ENCODE results near the gene ADAMTS5. TPM values are rescaled to one million over a fixed set of nuclear protein-coding genes. Genes with fewer than 3 reads are reported as not detected.

The ADAMTS5 gene
- total and polyA plus RNA-seq, 9 of the 15 experiments (the other 6 are each of a cell fraction or from before 2014, with no cell fraction given), result not detected

DNA sequence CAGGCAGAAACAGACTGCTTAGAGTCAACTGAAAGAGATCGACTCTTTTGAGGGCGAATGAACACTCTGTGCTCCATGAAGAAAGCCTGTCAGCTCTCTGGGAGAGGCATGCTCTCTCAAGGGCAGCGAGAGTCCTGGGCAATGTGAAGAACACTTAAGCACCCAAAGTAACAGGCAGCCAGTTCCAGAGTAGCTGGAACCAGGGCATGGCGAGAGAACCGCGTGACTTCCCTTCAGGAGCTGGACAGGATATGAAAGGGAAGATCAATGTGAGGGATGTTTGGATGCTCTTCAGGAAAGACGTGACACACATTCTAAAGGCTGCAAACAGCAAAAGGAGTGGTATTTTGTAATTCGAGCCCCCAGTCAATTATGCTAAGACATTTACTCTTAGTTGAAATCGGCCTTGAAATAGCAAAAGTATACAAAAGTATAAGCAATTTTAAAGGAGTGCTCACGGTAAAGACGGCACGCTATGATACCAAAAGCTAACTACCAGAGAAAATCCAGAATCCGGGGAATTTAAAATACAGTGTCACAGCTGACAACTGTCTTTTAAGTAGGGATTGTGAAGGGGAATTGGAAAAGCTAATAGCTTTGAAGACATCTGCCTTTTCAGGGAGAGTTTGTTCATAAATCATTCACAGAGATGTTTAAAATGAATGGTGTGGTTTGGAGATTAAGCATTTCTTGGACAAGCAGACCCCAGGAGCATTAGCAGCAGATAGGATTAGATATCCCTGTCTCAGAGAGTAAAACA lies 20.8 kb downstream of the ADAMTS5 start:
- H3K4me1 ChIP-seq (replicated peaks in 1 of 2; ENCODE audit: control insufficient read depth in 2 of 2, insufficient read depth in 2 of 2, low read length in 2 of 2), result no peaks in the 10 kb centered on the region
- no peaks in the 10 kb centered on the region for H4K20me1 ChIP-seq (replicated peaks; ENCODE audit: control insufficient read depth, insufficient read depth, low read length)
- no peaks in the 10 kb centered on the region for H3K9me3 ChIP-seq (replicated peaks; ENCODE audit: control insufficient read depth, insufficient read depth, low read depth, low read length)
- intact Hi-C loops (cut with micrococcal nuclease) (no loop called here), in situ Hi-C loops (cut with MboI) (no loop called here)
- TF ChIP-seq CEBPG (CRISPR knock-in tag; IDR thresholded peaks at IDR 0.05) (no peak), CEBPG (tag; conservative IDR thresholded peaks at IDR 0.05 in 1 of 2, IDR thresholded peaks at IDR 0.05 in 1 of 2) (no peak), PRMT5 (CRISPR knock-in tag; IDR thresholded peaks at IDR 0.05) (no peak), SAFB2 (IDR thresholded peaks at IDR 0.05; ENCODE audit: borderline replicate concordance, low read depth, low read length, severe bottlenecking) (no peak), GTF2A2 (tag; IDR thresholded peaks at IDR 0.05) (no peak), U2AF2 (optimal IDR thresholded peaks at IDR 0.05; ENCODE audit: low read depth, low read length) (no peak), NR4A1 (CRISPR knock-in tag; IDR thresholded peaks at IDR 0.05) (no peak), NR4A1 (tag; IDR thresholded peaks at IDR 0.05) (no peak), NFXL1 (CRISPR knock-in tag; IDR thresholded peaks at IDR 0.05) (no peak), KAT8 (IDR thresholded peaks at IDR 0.05; ENCODE audit: low read depth) (no peak), NRF1 (conservative IDR thresholded peaks at IDR 0.05 in 1 of 2, IDR thresholded peaks at IDR 0.05 in 1 of 2) (no peak), NR2F6 (CRISPR knock-in tag; IDR thresholded peaks at IDR 0.05) (no peak)
- TF ChIP-seq, protein P1, sequence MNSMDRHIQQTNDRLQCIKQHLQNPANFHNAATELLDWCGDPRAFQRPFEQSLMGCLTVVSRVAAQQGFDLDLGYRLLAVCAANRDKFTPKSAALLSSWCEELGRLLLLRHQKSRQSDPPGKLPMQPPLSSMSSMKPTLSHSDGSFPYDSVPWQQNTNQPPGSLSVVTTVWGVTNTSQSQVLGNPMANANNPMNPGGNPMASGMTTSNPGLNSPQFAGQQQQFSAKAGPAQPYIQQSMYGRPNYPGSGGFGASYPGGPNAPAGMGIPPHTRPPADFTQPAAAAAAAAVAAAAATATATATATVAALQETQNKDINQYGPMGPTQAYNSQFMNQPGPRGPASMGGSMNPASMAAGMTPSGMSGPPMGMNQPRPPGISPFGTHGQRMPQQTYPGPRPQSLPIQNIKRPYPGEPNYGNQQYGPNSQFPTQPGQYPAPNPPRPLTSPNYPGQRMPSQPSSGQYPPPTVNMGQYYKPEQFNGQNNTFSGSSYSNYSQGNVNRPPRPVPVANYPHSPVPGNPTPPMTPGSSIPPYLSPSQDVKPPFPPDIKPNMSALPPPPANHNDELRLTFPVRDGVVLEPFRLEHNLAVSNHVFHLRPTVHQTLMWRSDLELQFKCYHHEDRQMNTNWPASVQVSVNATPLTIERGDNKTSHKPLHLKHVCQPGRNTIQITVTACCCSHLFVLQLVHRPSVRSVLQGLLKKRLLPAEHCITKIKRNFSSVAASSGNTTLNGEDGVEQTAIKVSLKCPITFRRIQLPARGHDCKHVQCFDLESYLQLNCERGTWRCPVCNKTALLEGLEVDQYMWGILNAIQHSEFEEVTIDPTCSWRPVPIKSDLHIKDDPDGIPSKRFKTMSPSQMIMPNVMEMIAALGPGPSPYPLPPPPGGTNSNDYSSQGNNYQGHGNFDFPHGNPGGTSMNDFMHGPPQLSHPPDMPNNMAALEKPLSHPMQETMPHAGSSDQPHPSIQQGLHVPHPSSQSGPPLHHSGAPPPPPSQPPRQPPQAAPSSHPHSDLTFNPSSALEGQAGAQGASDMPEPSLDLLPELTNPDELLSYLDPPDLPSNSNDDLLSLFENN (IDR thresholded peaks at IDR 0.05; ENCODE audit: low read depth in 2 of 2, low read length in 2 of 2), result no peak
- TF ChIP-seq, protein P2, sequence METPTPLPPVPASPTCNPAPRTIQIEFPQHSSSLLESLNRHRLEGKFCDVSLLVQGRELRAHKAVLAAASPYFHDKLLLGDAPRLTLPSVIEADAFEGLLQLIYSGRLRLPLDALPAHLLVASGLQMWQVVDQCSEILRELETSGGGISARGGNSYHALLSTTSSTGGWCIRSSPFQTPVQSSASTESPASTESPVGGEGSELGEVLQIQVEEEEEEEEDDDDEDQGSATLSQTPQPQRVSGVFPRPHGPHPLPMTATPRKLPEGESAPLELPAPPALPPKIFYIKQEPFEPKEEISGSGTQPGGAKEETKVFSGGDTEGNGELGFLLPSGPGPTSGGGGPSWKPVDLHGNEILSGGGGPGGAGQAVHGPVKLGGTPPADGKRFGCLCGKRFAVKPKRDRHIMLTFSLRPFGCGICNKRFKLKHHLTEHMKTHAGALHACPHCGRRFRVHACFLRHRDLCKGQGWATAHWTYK (CRISPR knock-in tag; IDR thresholded peaks at IDR 0.05), result no peak
- ATAC-seq (no peak), FAIRE-seq (no peak), DNase-seq (ENCODE audit: extremely low read depth in 1 of 4, low spot score in 3 of 4) (no peak)
- no peaks in the 10 kb centered on the region for H3K36me3 ChIP-seq (ENCODE audit: control insufficient read depth, insufficient read depth, low read length)
- H3K27ac ChIP-seq (ENCODE audit: extremely low read depth, low read depth, low read length), result no peak overlapping the region
- no peak overlapping the region for H3K9ac ChIP-seq (ENCODE audit: insufficient read depth in 1 of 2, low read depth in 2 of 2, low read length in 2 of 2)
- no TSS peak for BruUV-seq (replicated peaks)
- 1% methylated on average over 13 of the region's 13 CpGs for WGBS (ENCODE audit: insufficient coverage, low coverage, missing lambda C conversion rate)
- POLR2A ChIA-PET, result no interaction called here
- H3K9me1 ChIP-seq (ENCODE audit: control insufficient read depth, insufficient read depth, low read length), result no peaks in the 10 kb centered on the region
- no peak overlapping the region for H3K4me3 ChIP-seq
- no peaks in the 10 kb centered on the region for H3K27me3 ChIP-seq (ENCODE audit: control insufficient read depth in 2 of 2, insufficient read depth in 2 of 2, low read length in 2 of 2)
- H3K4me2 ChIP-seq (ENCODE audit: insufficient read depth, low read length), result no peak overlapping the region
- H3K79me2 ChIP-seq (ENCODE audit: control insufficient read depth, insufficient read depth, low read length), result no peaks in the 10 kb centered on the region
- no peak overlapping the region for H2AFZ ChIP-seq (ENCODE audit: low read depth, low read length)
- CTCF ChIA-PET (ENCODE audit: low intra/inter-chr PET ratio), result no interaction called here

All from K562 (cell line).